Spleen (tissue), 11 donors: ENCODE data around the gene ANKK1. TPM values are rescaled to one million over a fixed set of nuclear protein-coding genes. Genes with fewer than 3 reads are reported as not detected.

ENCODE experiments used
- DNase-seq: peaks from one replicate; pipeline ENCODE4 v3.0.0-alpha.2; 2020
- H3K27ac ChIP-seq, 8 donors: fragments of 200-600 bp; sonication (generic) in 7 of 8; 1 replicate in 4 of 8; 2 replicates in 4 of 8; pipeline versions ENCODE4 v1.5.0 to v1.8.0; 2016 to 2021; ENCODE audit warnings: inconsistent platforms in 4 of 8, mild to moderate bottlenecking in 4 of 8, moderate library complexity in 1 of 8
- H3K27me3 ChIP-seq, 7 donors: fragments of 200-600 bp; sonication (generic) in 6 of 7; replicated peaks in 1 of 7; 1 replicate in 4 of 7; 2 replicates in 3 of 7; pipeline versions ENCODE4 v1.5.0 to v1.8.0; 2016 to 2021; ENCODE audit warnings: inconsistent platforms in 3 of 7, mild to moderate bottlenecking in 1 of 7
- H3K36me3 ChIP-seq, 6 donors: fragments of 200-600 bp; sonication (generic) in 5 of 6; 1 replicate in 4 of 6; 2 replicates in 2 of 6; pipeline versions ENCODE4 v1.5.0 to v1.8.0; 2016 to 2021; ENCODE audit warnings: inconsistent platforms in 2 of 6
- H3K4me1 ChIP-seq, 6 donors: fragments of 200-600 bp; sonication (generic) in 5 of 6; 1 replicate in 3 of 6; 2 replicates in 3 of 6; pipeline versions ENCODE4 v1.5.0 to v1.8.0; 2016 to 2021; ENCODE audit warnings: inconsistent platforms in 3 of 6
- H3K4me3 ChIP-seq, 8 donors: fragments of 200-600 bp; sonication (generic) in 7 of 8; 1 replicate in 4 of 8; 2 replicates in 4 of 8; pipeline versions ENCODE4 v1.5.0 to v1.8.0; 2016 to 2021; ENCODE audit warnings: inconsistent platforms in 4 of 8, mild to moderate bottlenecking in 4 of 8, moderate library complexity in 2 of 8
- H3K9me3 ChIP-seq, 8 donors: fragments of 200-600 bp; sonication (generic) in 7 of 8; 1 replicate in 4 of 8; 2 replicates in 4 of 8; pipeline versions ENCODE4 v1.5.0 to v1.8.0; 2016 to 2021; ENCODE audit warnings: inconsistent platforms in 4 of 8
- POLR2A ChIP-seq, 3 donors: fragments of 450-650 bp; IDR thresholded peaks; one replicate each; pipeline ENCODE4 v1.5.1; 2017; ENCODE audit warnings: antibody characterized with exemption in 3 of 3, mild to moderate bottlenecking in 1 of 3
- POLR2AphosphoS5 ChIP-seq, 3 donors: sonication (generic); formaldehyde crosslinking; IDR thresholded peaks; one replicate each; pipeline ENCODE4 v1.5.1; 2017; ENCODE audit warnings: antibody characterized with exemption in 3 of 3
- WGBS, 5 donors: extraction: QIAGEN DNeasy Blood & Tissue Kit in 3 of 5; methylation state at CpG; one replicate each; pipeline versions ENCODE4 v1.1.5 to v1.1.7; 2013 to 2018; 5-methylcytosine and 5-hydroxymethylcytosine counted together
- intact Hi-C: fragments of 100-400 bp; cut with DNase I; formaldehyde crosslinking; loops from one replicate; pipeline ENCODE4 v1.15.0; 2023; ENCODE audit warnings: low total_unique reads
- polyA plus RNA-seq, 3 donors: library from polyadenylated mRNA; stranded (reverse); fragments of 200-250 nt; gene quantifications; one replicate each; pipeline ENCODE4 v1.2.1, GENCODE V29; 2013
- total RNA-seq, 7 donors: library from RNA; depleted of rRNA in 3 of 7; stranded (reverse); fragments of >200 nt in 3 of 7; fragmentation: NEBNext Ultra II Directional in 4 of 7; extraction: Animal tissue kit (Norgen Biotek cat#: 25700) in 4 of 7; gene quantifications; one replicate each; pipeline versions ENCODE4 v1.1.0 to v1.2.1, GENCODE V29; 2016 to 2021
- TF ChIP-seq, protein P1 (sequence below), 11 experiments: fragments of 200-600 bp in 7 of 11; fragments of 450-650 bp in 4 of 11; sonication (generic) in 4 of 11; IDR thresholded peaks in 8 of 11; conservative IDR thresholded peaks in 3 of 11; 1 replicate in 7 of 11; 2 replicates in 4 of 11; pipeline versions ENCODE4 v1.4.0 to v1.8.0; 2016 to 2021; ENCODE audit warnings: antibody characterized with exemption in 11 of 11, inconsistent platforms in 4 of 11, mild to moderate bottlenecking in 1 of 11
- donor health status: healthy with polysubstance abuse.
- donor health status: DM: no; HTN: no; CAD: no; lungs with moderate emphysema.
- donor health status: DM: no; HTN: no; CAD: no.
- donor health status: Bipolar disorder and iron deficiency.
- donor health status: healthy.
- donor health status: DM: no; HTN: no; CAD: no.
- donor health status: DM: yes; HTN: yes; CAD: no.

ANKK1 gene
- total and polyA plus RNA-seq, 10 donors, result 0.26 to 2.0 (median 0.65) TPM

DNA sequence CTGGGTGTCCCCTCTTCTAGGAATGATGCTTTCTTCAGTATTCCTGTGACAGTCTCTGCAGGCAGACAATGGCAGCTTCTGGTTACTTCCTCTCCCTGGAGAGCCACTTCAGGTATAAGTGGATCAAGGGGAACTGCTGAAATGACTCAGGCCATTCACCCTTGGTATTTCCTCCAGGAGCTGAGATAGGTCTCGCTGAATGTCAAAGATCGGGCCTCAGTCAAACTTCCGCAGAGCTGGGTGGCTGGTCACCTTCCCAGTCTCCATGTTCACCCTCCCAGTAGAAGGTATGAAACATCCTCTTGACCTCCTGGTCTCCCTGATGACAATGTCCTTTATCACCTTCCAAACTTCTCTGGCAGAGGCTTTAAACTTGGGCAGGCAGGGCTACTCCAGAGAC, 1.8 kb upstream of the ANKK1 start:
- H3K27me3 ChIP-seq, result peaks cover 0 to 36% (median 16%) of the 10 kb centered on the region in 7 donors
- 79 to 96% (median 90%) methylated on average over 3 of the region's 3 CpGs for WGBS, 5 donors
- H3K4me3 ChIP-seq, result no peak overlapping the region
- TF ChIP-seq POLR2AphosphoS5 (IDR thresholded peaks at IDR 0.05), result no peak
- TF ChIP-seq, protein P1, sequence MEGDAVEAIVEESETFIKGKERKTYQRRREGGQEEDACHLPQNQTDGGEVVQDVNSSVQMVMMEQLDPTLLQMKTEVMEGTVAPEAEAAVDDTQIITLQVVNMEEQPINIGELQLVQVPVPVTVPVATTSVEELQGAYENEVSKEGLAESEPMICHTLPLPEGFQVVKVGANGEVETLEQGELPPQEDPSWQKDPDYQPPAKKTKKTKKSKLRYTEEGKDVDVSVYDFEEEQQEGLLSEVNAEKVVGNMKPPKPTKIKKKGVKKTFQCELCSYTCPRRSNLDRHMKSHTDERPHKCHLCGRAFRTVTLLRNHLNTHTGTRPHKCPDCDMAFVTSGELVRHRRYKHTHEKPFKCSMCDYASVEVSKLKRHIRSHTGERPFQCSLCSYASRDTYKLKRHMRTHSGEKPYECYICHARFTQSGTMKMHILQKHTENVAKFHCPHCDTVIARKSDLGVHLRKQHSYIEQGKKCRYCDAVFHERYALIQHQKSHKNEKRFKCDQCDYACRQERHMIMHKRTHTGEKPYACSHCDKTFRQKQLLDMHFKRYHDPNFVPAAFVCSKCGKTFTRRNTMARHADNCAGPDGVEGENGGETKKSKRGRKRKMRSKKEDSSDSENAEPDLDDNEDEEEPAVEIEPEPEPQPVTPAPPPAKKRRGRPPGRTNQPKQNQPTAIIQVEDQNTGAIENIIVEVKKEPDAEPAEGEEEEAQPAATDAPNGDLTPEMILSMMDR (IDR thresholded peaks at IDR 0.05 in 8 of 11, conservative IDR thresholded peaks at IDR 0.05 in 3 of 11), result no peak
- TF ChIP-seq POLR2A (IDR thresholded peaks at IDR 0.05), result no peak
- no peaks in the 10 kb centered on the region for H3K36me3 ChIP-seq
- no peak overlapping the region for H3K27ac ChIP-seq
- H3K4me1 ChIP-seq, result peaks cover 0 to 7% (median 0%) of the 10 kb centered on the region in 6 donors
- intact Hi-C loops, result no loop called here
- DNase-seq, result no peak
- H3K9me3 ChIP-seq, result no peaks in the 10 kb centered on the region

DNA sequence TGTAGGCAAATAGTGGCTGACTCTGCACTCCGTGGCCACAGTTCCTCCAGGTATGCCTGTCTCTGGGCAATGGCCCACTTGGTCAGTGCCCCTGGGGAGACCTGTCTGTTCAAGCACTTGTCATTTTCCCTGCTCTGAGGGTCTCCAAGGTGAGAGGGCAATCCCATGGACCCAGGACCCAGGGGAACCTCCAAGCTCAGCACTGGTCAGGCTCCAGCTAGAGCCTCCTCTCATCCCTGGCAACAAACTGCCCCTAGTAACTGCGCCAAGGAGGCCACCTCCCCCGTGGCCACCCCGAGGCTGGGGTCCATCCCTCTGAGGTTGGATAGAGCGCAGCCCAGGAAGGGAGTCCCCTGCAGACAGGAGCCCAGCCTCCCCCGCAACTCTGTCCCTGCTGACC, 713 bp upstream of the ANKK1 start:
- Histone ChIP-seq H3K36me3 (no peaks in the 10 kb centered on the region), H3K9me3 (no peaks in the 10 kb centered on the region), H3K4me1 (peaks cover 0 to 7% (median 0%) of the 10 kb centered on the region in 6 donors), H3K27ac (no peak overlapping the region), H3K27me3 (peaks cover 0 to 36% (median 16%) of the 10 kb centered on the region in 7 donors), H3K4me3 (no peak overlapping the region)
- TF ChIP-seq POLR2A (IDR thresholded peaks at IDR 0.05) (no peak), POLR2AphosphoS5 (IDR thresholded peaks at IDR 0.05) (no peak)
- TF ChIP-seq, protein P1 (IDR thresholded peaks at IDR 0.05 in 8 of 11, conservative IDR thresholded peaks at IDR 0.05 in 3 of 11), result no peak
- intact Hi-C loops, result no loop called here
- 74 to 91% (median 85%) methylated on average over 5 to 6 of the region's 6 CpGs for WGBS, 5 donors
- peak; percentile 51 for DNase-seq

DNA sequence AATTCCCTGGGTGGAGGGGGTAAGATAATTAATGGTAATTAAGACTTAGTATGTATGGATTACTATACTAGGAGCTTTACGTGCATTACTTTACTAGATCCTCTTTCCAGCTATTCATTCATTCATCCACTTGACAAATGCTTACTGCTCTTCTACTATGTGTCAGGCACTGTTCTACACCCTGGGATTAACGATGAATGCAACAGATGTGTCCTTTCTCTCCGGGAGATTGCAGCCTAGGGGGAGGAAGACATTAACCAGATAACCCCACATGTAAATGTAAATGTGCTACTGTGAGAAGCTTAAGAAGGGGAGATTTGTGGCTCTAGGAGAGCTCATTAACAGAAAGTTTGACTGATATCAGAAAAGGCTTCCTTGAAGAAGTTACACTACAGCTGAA, 1.7 kb downstream of the ANKK1 start:
- Histone ChIP-seq H3K27me3 (peaks cover 0 to 36% (median 16%) of the 10 kb centered on the region in 7 donors), H3K9me3 (no peaks in the 10 kb centered on the region), H3K27ac (no peak overlapping the region), H3K4me1 (peaks cover 0 to 7% (median 0%) of the 10 kb centered on the region in 6 donors), H3K4me3 (no peak overlapping the region), H3K36me3 (no peaks in the 10 kb centered on the region)
- DNase-seq, result no peak
- intact Hi-C loops, result no loop called here
- no peak for TF ChIP-seq POLR2A (IDR thresholded peaks at IDR 0.05)
- 47 to 62% (median 56%) methylated on average over 3 of the region's 3 CpGs for WGBS, 5 donors

DNA sequence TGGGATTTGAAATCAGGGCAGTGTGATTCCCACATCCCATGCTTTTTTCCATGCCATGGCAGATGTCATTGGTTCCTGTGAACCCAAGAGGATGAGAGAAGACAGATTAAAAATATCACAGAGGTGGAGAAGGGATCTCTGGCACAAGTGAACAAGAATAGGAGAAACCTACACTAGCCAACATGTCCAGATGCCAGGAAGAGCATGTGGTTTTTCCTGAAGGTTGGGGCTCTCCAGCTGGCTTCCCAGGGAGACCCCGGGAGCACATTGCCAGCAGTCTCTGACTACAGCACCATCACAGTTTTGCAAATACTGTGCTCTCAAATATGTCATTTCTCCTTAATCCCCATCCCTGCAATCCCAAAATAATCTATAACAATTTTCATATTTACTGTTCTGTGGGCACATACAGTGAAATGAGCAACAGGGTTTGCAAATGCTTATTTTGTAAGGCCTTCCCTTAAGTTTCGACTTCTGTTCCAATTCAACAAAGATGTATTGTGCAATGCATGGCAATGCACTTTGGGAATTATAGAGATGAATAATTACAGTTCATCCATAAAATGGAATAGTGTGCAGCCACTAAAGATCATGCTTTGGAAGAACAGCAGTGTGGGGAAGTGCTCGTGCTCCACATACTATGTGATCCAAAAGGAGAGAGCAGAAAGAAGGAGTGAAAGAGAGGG, 4.8 kb downstream of the ANKK1 start:
- H3K4me1 ChIP-seq, result peaks cover 0 to 6% (median 0%) of the 10 kb centered on the region in 6 donors
- H3K36me3 ChIP-seq, result no peaks in the 10 kb centered on the region
- H3K27ac ChIP-seq, result no peak overlapping the region
- TF ChIP-seq POLR2AphosphoS5 (IDR thresholded peaks at IDR 0.05) (no peak), POLR2A (IDR thresholded peaks at IDR 0.05) (no peak)
- TF ChIP-seq, protein P1 (IDR thresholded peaks at IDR 0.05 in 8 of 11, conservative IDR thresholded peaks at IDR 0.05 in 3 of 11), result no peak
- no peak overlapping the region for H3K4me3 ChIP-seq
- DNase-seq, result no peak
- H3K27me3 ChIP-seq, result peaks cover 0 to 28% (median 15%) of the 10 kb centered on the region in 7 donors
- WGBS, 5 donors, result 78 to 93% (median 82%) methylated on average over 3 of the region's 3 CpGs
- no peaks in the 10 kb centered on the region for H3K9me3 ChIP-seq
- intact Hi-C loops, result no loop called here
